K562 (cell line): ENCODE results near the gene SUSD3. TPM values are rescaled to one million over a fixed set of nuclear protein-coding genes. Genes with fewer than 3 reads are reported as not detected.
A peak's percentile ranks its signal among the peaks of the same experiment; 100 is the strongest.

Experiments
- CBX5 ChIP-seq: IDR thresholded peaks from 2 replicates; pipeline ENCODE4 v1.6.1; 2014; ENCODE audit warnings: low read depth, borderline replicate concordance
- CHD1 ChIP-seq: fragments of 200-600 bp; sonication (generic); IDR thresholded peaks from one replicate; pipeline ENCODE4 v1.6.1; 2012; ENCODE audit warnings: mild to moderate bottlenecking, moderate library complexity, low read length, inconsistent platforms
- CREB1 ChIP-seq, 2 experiments: sonication (generic) in 1 of 2; formaldehyde crosslinking in 1 of 2; IDR thresholded peaks; 2 replicates each; pipeline versions ENCODE4 v1.6.1 to v1.8.0; 2012 to 2022; ENCODE audit warnings: inconsistent platforms in 1 of 2, mild to moderate bottlenecking in 1 of 2, missing genetic modification reagents in 1 of 2, moderate library complexity in 1 of 2
- CTBP1 ChIP-seq: fragments of 450-650 bp; IDR thresholded peaks from 2 replicates; pipeline ENCODE4 v1.6.1; 2016; ENCODE audit warnings: borderline replicate concordance
- CXXC5 ChIP-seq: fragments of 250-450 bp; sonication (Bioruptor Pico); IDR thresholded peaks from 2 replicates; pipeline ENCODE4 v1.8.0; 2022; ENCODE audit warnings: inconsistent platforms, mild to moderate bottlenecking, moderate library complexity
- E2F3 ChIP-seq: fragments of 250-450 bp; sonication (Bioruptor Pico); IDR thresholded peaks from 2 replicates; pipeline ENCODE4 v1.4.0; 2020; ENCODE audit warnings: mild to moderate bottlenecking
- GTF2E2 ChIP-seq: fragments of 200-800 bp; sonication (Bioruptor generic); IDR thresholded peaks from 2 replicates; pipeline ENCODE4 v1.6.1; 2016; ENCODE audit warnings: missing genetic modification characterization, missing compliant biosample characterization
- GTF2F1 ChIP-seq: IDR thresholded peaks from 2 replicates; pipeline ENCODE4 v1.6.1; 2011; ENCODE audit warnings: low read depth, low read length, improper control_type of control experiment
- HDGF ChIP-seq: fragments of 450-650 bp; IDR thresholded peaks from 2 replicates; pipeline ENCODE4 v1.6.1; 2016
- IFI16 ChIP-seq: fragments of 250-450 bp; sonication (Bioruptor Pico); IDR thresholded peaks from 2 replicates; pipeline ENCODE4 v2.1.2; 2022; ENCODE audit warnings: mild to moderate bottlenecking, inconsistent platforms
- L3MBTL2 ChIP-seq: fragments of 450-650 bp; IDR thresholded peaks from 2 replicates; pipeline ENCODE4 v1.6.1; 2016; ENCODE audit warnings: mild to moderate bottlenecking, moderate library complexity
- MAZ ChIP-seq, 2 experiments: fragments of 450-650 bp in 1 of 2; sonication (generic) in 1 of 2; formaldehyde crosslinking; IDR thresholded peaks in 1 of 2; conservative IDR thresholded peaks in 1 of 2; 2 replicates each; pipeline versions ENCODE4 v1.4.0 to v1.5.0; 2020; ENCODE audit warnings: mild to moderate bottlenecking in 1 of 2, missing genetic modification reagents in 1 of 2
- MYC ChIP-seq, 2 experiments: fragments of 250-450 bp in 1 of 2; sonication (Bioruptor Pico) in 1 of 2; IDR thresholded peaks; 2 replicates each; pipeline versions ENCODE4 v1.5.1 to v1.6.1; 2012 to 2021; ENCODE audit warnings: low read depth in 2 of 2, borderline replicate concordance in 1 of 2, improper control_type of control experiment in 1 of 2, low read length in 1 of 2, mild to moderate bottlenecking in 1 of 2, moderate library complexity in 1 of 2
- NONO ChIP-seq, 2 experiments: fragments of 200-400 bp in 1 of 2; fragments of 450-650 bp in 1 of 2; formaldehyde crosslinking in 1 of 2; IDR thresholded peaks; 2 replicates each; pipeline ENCODE4 v1.6.1; 2017; ENCODE audit warnings: low read depth in 2 of 2, mild to moderate bottlenecking in 2 of 2, moderate library complexity in 2 of 2, low read length in 1 of 2
- NR2C2 ChIP-seq, 2 experiments: fragments of 200-800 bp in 1 of 2; sonication (Bioruptor generic) in 1 of 2; sonication (generic) in 1 of 2; formaldehyde crosslinking in 1 of 2; IDR thresholded peaks; 2 replicates each; pipeline versions ENCODE4 v1.6.1 to v1.8.0; 2016 to 2022; ENCODE audit warnings: mild to moderate bottlenecking in 1 of 2, missing compliant biosample characterization in 1 of 2, missing genetic modification characterization in 1 of 2, missing genetic modification reagents in 1 of 2
- OTX1 ChIP-seq: fragments of 450-650 bp; formaldehyde crosslinking; IDR thresholded peaks from 2 replicates; pipeline ENCODE4 v1.4.0; 2022; ENCODE audit warnings: mild to moderate bottlenecking
- PRMT5 ChIP-seq: sonication (generic); formaldehyde crosslinking; IDR thresholded peaks from 2 replicates; pipeline ENCODE4 v1.5.0; 2020; ENCODE audit warnings: missing genetic modification reagents
- SOX6 ChIP-seq: fragments of 450-650 bp; IDR thresholded peaks from 2 replicates; pipeline ENCODE4 v1.6.1; 2014; ENCODE audit warnings: mild to moderate bottlenecking
- TBP ChIP-seq: optimal IDR thresholded peaks from 2 replicates; pipeline ENCODE3; 2011; ENCODE audit warnings: low read depth, low read length, improper control_type of control experiment
- ZNF511 ChIP-seq: sonication (generic); formaldehyde crosslinking; IDR thresholded peaks from 2 replicates; pipeline ENCODE4 v1.8.0; 2022; ENCODE audit warnings: mild to moderate bottlenecking, missing genetic modification reagents
- ZNF766 ChIP-seq: fragments of 200-800 bp; sonication (Bioruptor generic); conservative IDR thresholded peaks from 2 replicates; pipeline ENCODE4 v1.6.1; 2016; ENCODE audit warnings: missing genetic modification characterization, missing compliant biosample characterization
- polyA plus RNA-seq, 8 experiments: library from polyadenylated mRNA; depleted of rRNA in 4 of 8; stranded (reverse) in 5 of 8; unstranded in 3 of 8; fragments of >200 nt; fragmentation: Nextera tagmentation in 2 of 8; fragmentation: Illumina TruSeq in 1 of 8; extraction: Ambion mirVana in 2 of 8; extraction: Trizol in 1 of 8; gene quantifications; 2 replicates each; pipeline versions ENCODE4 v1.2.1 to v1.2.3, GENCODE V29; 2011 to 2014; ENCODE audit warnings: inconsistent platforms in 1 of 8, missing spikeins in 1 of 8
- total RNA-seq, 7 experiments: library from RNA; depleted of rRNA in 6 of 7; stranded (reverse); fragments of >200 nt in 6 of 7; fragmentation: Illumina TruSeq in 2 of 7; extraction: Trizol in 2 of 7; gene quantifications; 2 replicates each; pipeline versions ENCODE4 v1.2.1 to v1.2.3, GENCODE V29; 2011 to 2021; ENCODE audit warnings: low replicate concordance in 1 of 7
- TF ChIP-seq, protein P1 (sequence below): sonication (generic); formaldehyde crosslinking; IDR thresholded peaks from 2 replicates; pipeline ENCODE4 v1.8.1; 2023; ENCODE audit warnings: mild to moderate bottlenecking, missing genetic modification reagents
- TF ChIP-seq, protein P2 (sequence below): fragments of 250-450 bp; sonication (Bioruptor Pico); IDR thresholded peaks from 2 replicates; pipeline ENCODE4 v1.5.0; 2021
- TF ChIP-seq, protein P3 (sequence below), 3 experiments: IDR thresholded peaks in 2 of 3; conservative IDR thresholded peaks in 1 of 3; 2 replicates each; pipeline ENCODE4 v1.5.1; 2011 to 2012; ENCODE audit warnings: low read length in 3 of 3, mild to moderate bottlenecking in 3 of 3, control low read depth in 2 of 3, improper control_type of control experiment in 1 of 3, inconsistent platforms in 1 of 3, low read depth in 1 of 3, mixed read lengths in 1 of 3, moderate library complexity in 1 of 3; ENCODE audit not compliant: insufficient read depth in 2 of 3

SUSD3 gene
- total and polyA plus RNA-seq, 9 of the 15 experiments (the other 6 are each of a cell fraction or from before 2014, with no cell fraction given): 1.3 to 21.7 (median 11.4) TPM

GRCh38 chr9:93133681-93134014 lies 75.1 kb downstream of the SUSD3 start (continued):
- TF ChIP-seq, protein P1, sequence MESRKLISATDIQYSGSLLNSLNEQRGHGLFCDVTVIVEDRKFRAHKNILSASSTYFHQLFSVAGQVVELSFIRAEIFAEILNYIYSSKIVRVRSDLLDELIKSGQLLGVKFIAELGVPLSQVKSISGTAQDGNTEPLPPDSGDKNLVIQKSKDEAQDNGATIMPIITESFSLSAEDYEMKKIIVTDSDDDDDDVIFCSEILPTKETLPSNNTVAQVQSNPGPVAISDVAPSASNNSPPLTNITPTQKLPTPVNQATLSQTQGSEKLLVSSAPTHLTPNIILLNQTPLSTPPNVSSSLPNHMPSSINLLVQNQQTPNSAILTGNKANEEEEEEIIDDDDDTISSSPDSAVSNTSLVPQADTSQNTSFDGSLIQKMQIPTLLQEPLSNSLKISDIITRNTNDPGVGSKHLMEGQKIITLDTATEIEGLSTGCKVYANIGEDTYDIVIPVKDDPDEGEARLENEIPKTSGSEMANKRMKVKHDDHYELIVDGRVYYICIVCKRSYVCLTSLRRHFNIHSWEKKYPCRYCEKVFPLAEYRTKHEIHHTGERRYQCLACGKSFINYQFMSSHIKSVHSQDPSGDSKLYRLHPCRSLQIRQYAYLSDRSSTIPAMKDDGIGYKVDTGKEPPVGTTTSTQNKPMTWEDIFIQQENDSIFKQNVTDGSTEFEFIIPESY: no peak
- TF ChIP-seq CBX5: no peak
- TF ChIP-seq GTF2F1: no peak
- TF ChIP-seq, protein P2, sequence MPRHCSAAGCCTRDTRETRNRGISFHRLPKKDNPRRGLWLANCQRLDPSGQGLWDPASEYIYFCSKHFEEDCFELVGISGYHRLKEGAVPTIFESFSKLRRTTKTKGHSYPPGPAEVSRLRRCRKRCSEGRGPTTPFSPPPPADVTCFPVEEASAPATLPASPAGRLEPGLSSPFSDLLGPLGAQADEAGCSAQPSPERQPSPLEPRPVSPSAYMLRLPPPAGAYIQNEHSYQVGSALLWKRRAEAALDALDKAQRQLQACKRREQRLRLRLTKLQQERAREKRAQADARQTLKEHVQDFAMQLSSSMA (CRISPR knock-in tag): no peak
- peak in 1 of 2 experiments; percentile 20; a peak in 2 of 4 replicates for TF ChIP-seq MAZ (CRISPR knock-in tag; conservative IDR thresholded peaks at IDR 0.05 in 1 of 2, IDR thresholded peaks at IDR 0.05 in 1 of 2)
- peak; percentile 18; the same call in 1 of the 2 replicates for TF ChIP-seq CREB1 (IDR thresholded peaks at IDR 0.05)
- peak; percentile 50; the same call in 1 of the 2 replicates for TF ChIP-seq CREB1 (CRISPR knock-in tag; IDR thresholded peaks at IDR 0.05)
- TF ChIP-seq MYC (IDR thresholded peaks at IDR 0.05; ENCODE audit: low read depth, low read length): peak; percentile 26
- TF ChIP-seq MYC (CRISPR knock-in tag; IDR thresholded peaks at IDR 0.05; ENCODE audit: borderline replicate concordance, low read depth): no peak
- TF ChIP-seq OTX1 (CRISPR knock-in tag): no peak
- TF ChIP-seq ZNF511: no peak
- TF ChIP-seq HDGF: no peak
- TF ChIP-seq L3MBTL2: peak; percentile 70
- TF ChIP-seq CHD1: peak; percentile 3
- 0 out of 2 replicates have a peak, but pooled peaks have one; percentile 32 for TF ChIP-seq GTF2E2 (tag)
- TF ChIP-seq NR2C2 (CRISPR knock-in tag; IDR thresholded peaks at IDR 0.05): no peak
- peak; percentile 47; the same call in 1 of the 2 replicates for TF ChIP-seq NR2C2 (tag; IDR thresholded peaks at IDR 0.05)
- TF ChIP-seq IFI16: no peak
- no peak for TF ChIP-seq NONO (IDR thresholded peaks at IDR 0.05; ENCODE audit: low read depth in 2 of 2, low read length in 1 of 2)
- 0 out of 2 replicates have a peak, but pooled peaks have one; percentile 9 for TF ChIP-seq SOX6
- TF ChIP-seq, protein P3, sequence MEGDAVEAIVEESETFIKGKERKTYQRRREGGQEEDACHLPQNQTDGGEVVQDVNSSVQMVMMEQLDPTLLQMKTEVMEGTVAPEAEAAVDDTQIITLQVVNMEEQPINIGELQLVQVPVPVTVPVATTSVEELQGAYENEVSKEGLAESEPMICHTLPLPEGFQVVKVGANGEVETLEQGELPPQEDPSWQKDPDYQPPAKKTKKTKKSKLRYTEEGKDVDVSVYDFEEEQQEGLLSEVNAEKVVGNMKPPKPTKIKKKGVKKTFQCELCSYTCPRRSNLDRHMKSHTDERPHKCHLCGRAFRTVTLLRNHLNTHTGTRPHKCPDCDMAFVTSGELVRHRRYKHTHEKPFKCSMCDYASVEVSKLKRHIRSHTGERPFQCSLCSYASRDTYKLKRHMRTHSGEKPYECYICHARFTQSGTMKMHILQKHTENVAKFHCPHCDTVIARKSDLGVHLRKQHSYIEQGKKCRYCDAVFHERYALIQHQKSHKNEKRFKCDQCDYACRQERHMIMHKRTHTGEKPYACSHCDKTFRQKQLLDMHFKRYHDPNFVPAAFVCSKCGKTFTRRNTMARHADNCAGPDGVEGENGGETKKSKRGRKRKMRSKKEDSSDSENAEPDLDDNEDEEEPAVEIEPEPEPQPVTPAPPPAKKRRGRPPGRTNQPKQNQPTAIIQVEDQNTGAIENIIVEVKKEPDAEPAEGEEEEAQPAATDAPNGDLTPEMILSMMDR (IDR thresholded peaks at IDR 0.05 in 2 of 3, conservative IDR thresholded peaks at IDR 0.05 in 1 of 3; ENCODE audit: insufficient read depth in 2 of 3, low read depth in 1 of 3, low read length in 3 of 3): no peak
- TF ChIP-seq CTBP1: 0 out of 2 replicates have a peak, but pooled peaks have one; percentile 14
- no peak for TF ChIP-seq E2F3 (CRISPR knock-in tag)
- peak; percentile 61; the same call in 1 of the 2 replicates for TF ChIP-seq CXXC5 (CRISPR knock-in tag)
- TF ChIP-seq TBP: no peak
- no peak for TF ChIP-seq PRMT5
- TF ChIP-seq ZNF766 (CRISPR knock-in tag): peak; percentile 57; the same call in 1 of the 2 replicates
